Hindlimb muscle (tissue), 1 donor: ENCODE measurements around the gene TRIM63. TPM values are rescaled to one million over a fixed set of nuclear protein-coding genes. Genes with fewer than 3 reads are reported as not detected.
A peak's percentile ranks its signal among the peaks of the same experiment; 100 is the strongest.

Source experiments
- DNase-seq: peaks from one replicate; pipeline ENCODE4 v3.0.0-alpha.2; 2013
- polyA plus RNA-seq: library from polyadenylated mRNA; unstranded; fragments of 120-200 nt; gene quantifications from one replicate; pipeline ENCODE4 v1.2.1, GENCODE V29; 2013; ENCODE audit not compliant: insufficient read length

Gene TRIM63
- polyA plus RNA-seq, 1 donor, result 50.3 TPM

DNA sequence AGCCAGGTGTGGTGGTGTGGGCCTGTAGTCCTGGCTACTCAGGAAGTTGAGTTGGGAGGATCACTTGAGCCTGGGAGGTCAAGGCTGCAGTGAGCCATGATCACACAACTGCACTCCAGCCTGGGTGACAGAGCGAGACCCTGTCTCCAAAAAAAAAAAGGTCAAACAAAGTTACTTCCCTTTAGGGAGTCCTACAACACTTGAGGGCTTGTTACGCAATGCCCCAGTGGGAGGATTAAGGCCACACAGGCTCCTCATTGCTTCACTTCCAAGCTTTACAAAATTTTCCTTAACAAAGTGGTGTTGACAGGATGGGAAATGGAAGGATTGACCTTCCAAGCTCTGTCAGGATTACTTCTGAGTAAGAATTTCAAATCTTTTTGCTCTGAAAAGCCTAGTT lies 52.1 kb downstream of the TRIM63 start:
- no peak for DNase-seq

- no peak for DNase-seq
Measured at GRCh38 chr1:26014179-26014578, 53.3 kb downstream of the TRIM63 start.

GRCh38 chr1:26012864-26013263 lies 54.6 kb downstream of the TRIM63 start:
- no peak for DNase-seq

DNA sequence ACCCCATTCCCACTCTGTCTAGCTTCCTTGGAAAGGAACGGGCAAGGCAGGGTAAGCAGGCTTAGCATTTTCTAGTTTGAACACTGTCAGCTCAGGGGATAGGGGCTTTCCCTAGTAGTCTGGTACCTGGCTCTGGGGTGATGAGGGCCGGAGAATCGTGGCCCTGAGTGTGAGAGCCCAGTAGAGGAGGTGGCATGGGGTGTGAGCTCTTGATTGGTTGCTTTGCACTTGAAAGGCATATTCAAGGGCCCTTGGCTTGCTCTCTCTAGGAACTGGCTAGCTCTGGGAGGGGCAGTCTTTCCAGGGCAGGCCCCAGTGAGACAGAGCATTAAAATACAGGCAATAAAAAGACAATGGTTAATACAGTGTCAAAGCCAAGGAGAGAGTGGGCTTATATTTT lies 56.6 kb downstream of the TRIM63 start:
- DNase-seq, result no peak

DNA sequence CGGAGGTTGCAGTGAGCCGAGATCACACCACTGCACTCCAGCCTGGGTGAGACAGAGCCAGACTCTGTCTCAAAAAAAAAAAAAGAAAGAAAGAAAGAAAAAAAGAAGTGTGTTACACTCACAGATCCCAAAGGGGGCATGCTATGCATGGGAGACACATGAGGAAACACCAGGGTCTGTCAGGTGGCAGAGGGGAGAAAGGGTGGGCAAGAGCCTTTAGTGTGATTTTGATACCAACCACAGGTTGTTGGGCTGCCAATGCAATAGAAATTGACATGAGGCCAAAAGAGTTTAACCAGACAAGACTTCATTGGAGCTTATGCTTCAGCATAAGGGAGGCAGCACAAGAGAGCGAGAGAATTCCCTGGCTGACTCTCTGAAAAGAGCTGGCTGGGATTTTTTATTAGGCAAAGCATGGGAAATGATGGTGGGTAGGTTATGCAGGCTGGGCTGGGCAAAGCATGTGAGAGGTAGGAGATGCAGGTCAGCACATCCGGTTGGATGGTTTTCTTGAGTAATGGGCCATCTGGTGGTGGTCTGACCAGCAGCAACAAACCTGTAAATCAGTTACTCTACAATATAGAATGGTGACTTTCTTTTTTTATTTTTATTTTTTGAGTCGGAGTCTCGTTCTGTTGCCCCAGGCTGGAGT lies 57.5 kb downstream of the TRIM63 start:
- DNase-seq, result no peak

- no peak for DNase-seq
Measured at GRCh38 chr1:26006710-26007109, 60.7 kb downstream of the TRIM63 start.

GRCh38 chr1:26005434-26006105 lies 61.9 kb downstream of the TRIM63 start:
- peak; percentile 63 for DNase-seq

GRCh38 chr1:26003756-26004155 lies 63.7 kb downstream of the TRIM63 start:
- DNase-seq, result no peak

GRCh38 chr1:26003262-26003661 lies 64.2 kb downstream of the TRIM63 start:
- no peak for DNase-seq

Other genes starting within 250 kb of the TRIM63 start
- gene MTFR1L, start 247.7 kb downstream of the TRIM63 start, polyA plus RNA-seq, result 70.6 TPM
- 0.92 TPM for gene AUNIP, start 208.2 kb downstream of the TRIM63 start, polyA plus RNA-seq
- gene PAQR7, start 191.9 kb downstream of the TRIM63 start, polyA plus RNA-seq, result 8.8 TPM
- 488 TPM for gene STMN1, start 161.2 kb downstream of the TRIM63 start, polyA plus RNA-seq
- 87.9 TPM for gene PAFAH2, start 69.6 kb downstream of the TRIM63 start, polyA plus RNA-seq
- gene EXTL1, start 45.9 kb downstream of the TRIM63 start, polyA plus RNA-seq, result 4.2 TPM
- 0.97 TPM for gene SLC30A2, start 21.5 kb downstream of the TRIM63 start, polyA plus RNA-seq
- gene PDIK1L, start 44.2 kb upstream of the TRIM63 start, polyA plus RNA-seq, result 5.6 TPM
- gene FAM110D, start 91.4 kb upstream of the TRIM63 start, polyA plus RNA-seq, result 0.98 TPM
- not detected for gene C1orf232, start 101.3 kb upstream of the TRIM63 start, polyA plus RNA-seq
- gene ZNF593, start 102.3 kb upstream of the TRIM63 start, polyA plus RNA-seq, result 17.3 TPM
- 2.3 TPM for gene ZNF593OS, start 104.2 kb upstream of the TRIM63 start, polyA plus RNA-seq
- 2.5 TPM for gene CNKSR1, start 109.9 kb upstream of the TRIM63 start, polyA plus RNA-seq
- not detected for gene CATSPER4, start 123.0 kb upstream of the TRIM63 start, polyA plus RNA-seq
- 23.0 TPM for gene CEP85, start 166.6 kb upstream of the TRIM63 start, polyA plus RNA-seq
- 57.4 TPM for gene SH3BGRL3, start 212.5 kb upstream of the TRIM63 start, polyA plus RNA-seq
- gene UBXN11, start 239.0 kb upstream of the TRIM63 start, polyA plus RNA-seq, result 8.6 TPM